Esophagus squamous epithelium (tissue), 5 donors: Measurements from ENCODE around the gene MVB12B. TPM values are rescaled to one million over a fixed set of nuclear protein-coding genes. Genes with fewer than 3 reads are reported as not detected.

Experiments used
- DNase-seq: peaks from one replicate; lab custom pipeline; 2025; lab: John Stamatoyannopoulos, UW
- H3K27ac ChIP-seq, 4 donors: fragments of 200-600 bp; sonication (generic); one replicate each; pipeline ENCODE4 v1.5.1; 2016 to 2019; ENCODE audit warnings: mild to moderate bottlenecking in 1 of 4
- H3K27me3 ChIP-seq, 4 donors: fragments of 200-600 bp; sonication (generic); 1 replicate in 3 of 4; 2 replicates in 1 of 4; pipeline versions ENCODE4 v1.5.1 to v1.6.0; 2017 to 2021; ENCODE audit warnings: antibody characterized with exemption in 1 of 4
- H3K36me3 ChIP-seq, 3 donors: fragments of 200-600 bp; sonication (generic); one replicate each; pipeline ENCODE4 v1.5.1; 2016 to 2019
- H3K4me1 ChIP-seq, 3 donors: fragments of 200-600 bp; sonication (generic); one replicate each; pipeline ENCODE4 v1.5.1; 2017 to 2019
- H3K4me3 ChIP-seq, 4 donors: fragments of 200-600 bp; sonication (generic); 1 replicate in 3 of 4; 2 replicates in 1 of 4; pipeline ENCODE4 v1.5.1; 2016 to 2019; ENCODE audit warnings: mild to moderate bottlenecking in 2 of 4, moderate library complexity in 1 of 4
- H3K9me3 ChIP-seq, 3 donors: fragments of 200-600 bp; sonication (generic); one replicate each; pipeline ENCODE4 v1.5.1; 2016 to 2019
- CTCF ChIP-seq, 6 experiments: fragments of 450-650 bp in 4 of 6; fragments of 200-600 bp in 2 of 6; sonication (generic) in 2 of 6; IDR thresholded peaks; one replicate each; pipeline ENCODE4 v1.5.1; 2016 to 2019; ENCODE audit warnings: antibody characterized with exemption in 6 of 6, mild to moderate bottlenecking in 4 of 6, moderate library complexity in 4 of 6
- POLR2A ChIP-seq, 4 donors: fragments of 450-650 bp; IDR thresholded peaks; one replicate each; pipeline ENCODE4 v1.6.1; 2017; ENCODE audit warnings: antibody characterized with exemption in 4 of 4, mild to moderate bottlenecking in 4 of 4, moderate library complexity in 3 of 4
- WGBS, 2 donors: methylation state at CpG; one replicate each; pipeline ENCODE4 v1.1.5; 2018; 5-methylcytosine and 5-hydroxymethylcytosine counted together
- intact Hi-C: fragments of 100-400 bp; cut with DNase I; formaldehyde crosslinking; loops from one replicate; pipeline ENCODE4 v1.15.0; 2022
- total RNA-seq, 4 donors: library from RNA; depleted of rRNA; stranded (reverse); fragments of >200 nt; gene quantifications; one replicate each; pipeline ENCODE4 v1.1.0, GENCODE V29; 2016
- donor health status: DM: yes; HTN: yes; CAD: no.

The MVB12B gene
- total RNA-seq, 4 donors from 2014 or later = 3.2 to 13.2 (median 5.3) TPM

- WGBS, 2 donors = 93 to 96% methylated on average over 8 to 9 of the region's 9 CpGs
- no peaks in the 10 kb centered on the region for H3K27me3 ChIP-seq
- intact Hi-C loops = no loop called here
- no peak overlapping the region for H3K4me3 ChIP-seq
- peaks cover 0 to 5% (median 0%) of the 10 kb centered on the region in 3 donors for H3K4me1 ChIP-seq
- peaks cover 0 to 27% (median 0%) of the 10 kb centered on the region in 3 donors for H3K36me3 ChIP-seq
- H3K27ac ChIP-seq = no peak overlapping the region
- DNase-seq = no peak
- H3K9me3 ChIP-seq = no peaks in the 10 kb centered on the region
- TF ChIP-seq POLR2A (IDR thresholded peaks at IDR 0.05) (no peak), CTCF (IDR thresholded peaks at IDR 0.05) (no peak)
These were observed 128.2 kb downstream of the MVB12B start for GRCh38 chr9:126454795-126455194.

GRCh38 chr9:126456441-126457174 is 130.0 kb downstream of the MVB12B start:
- H3K27me3 ChIP-seq = no peaks in the 10 kb centered on the region
- no peak for DNase-seq
- WGBS, 2 donors = 77 to 82% methylated on average over 16 of the region's 16 CpGs
- no peak overlapping the region for H3K27ac ChIP-seq
- TF ChIP-seq POLR2A (IDR thresholded peaks at IDR 0.05) (no peak), CTCF (IDR thresholded peaks at IDR 0.05) (no peak)
- no peaks in the 10 kb centered on the region for H3K9me3 ChIP-seq
- intact Hi-C loops = no loop called here
- H3K4me3 ChIP-seq = no peak overlapping the region
- peaks cover 0 to 5% (median 0%) of the 10 kb centered on the region in 3 donors for H3K4me1 ChIP-seq
- H3K36me3 ChIP-seq = peaks cover 0 to 34% (median 0%) of the 10 kb centered on the region in 3 donors

GRCh38 chr9:126457175-126457547 is 130.5 kb downstream of the MVB12B start:
- TF ChIP-seq CTCF (IDR thresholded peaks at IDR 0.05) = no peak
- TF ChIP-seq POLR2A (IDR thresholded peaks at IDR 0.05) = no peak

GRCh38 chr9:126457890-126458289 is 131.3 kb downstream of the MVB12B start:
- Histone ChIP-seq H3K27me3 (no peaks in the 10 kb centered on the region), H3K4me1 (peaks cover 0 to 5% (median 0%) of the 10 kb centered on the region in 3 donors), H3K27ac (no peak overlapping the region), H3K4me3 (no peak overlapping the region), H3K9me3 (no peaks in the 10 kb centered on the region), H3K36me3 (peaks cover 0 to 31% (median 0%) of the 10 kb centered on the region in 3 donors)
- no peak for TF ChIP-seq POLR2A (IDR thresholded peaks at IDR 0.05)
- TF ChIP-seq CTCF (IDR thresholded peaks at IDR 0.05) = no peak
- 76 to 83% methylated on average over 6 to 8 of the region's 9 CpGs for WGBS, 2 donors
- no peak for DNase-seq
- intact Hi-C loops = no loop called here

More at GRCh38 chr9:126457175-126457547, 130.5 kb downstream of the MVB12B start:
- Histone ChIP-seq H3K9me3 (no peaks in the 10 kb centered on the region), H3K27ac (no peak overlapping the region), H3K36me3 (peaks cover 0 to 34% (median 0%) of the 10 kb centered on the region in 3 donors), H3K4me3 (no peak overlapping the region), H3K27me3 (no peaks in the 10 kb centered on the region), H3K4me1 (peaks cover 0 to 5% (median 0%) of the 10 kb centered on the region in 3 donors)
- WGBS, 2 donors = 91 to 95% methylated on average over 4 to 5 of the region's 5 CpGs
- no peak for DNase-seq
- intact Hi-C loops = no loop called here

- Histone ChIP-seq H3K4me3 (no peak overlapping the region), H3K27ac (no peak overlapping the region), H3K27me3 (no peaks in the 10 kb centered on the region), H3K4me1 (peaks cover 0 to 5% (median 0%) of the 10 kb centered on the region in 3 donors), H3K9me3 (no peaks in the 10 kb centered on the region), H3K36me3 (peaks cover 0 to 31% (median 0%) of the 10 kb centered on the region in 3 donors)
- TF ChIP-seq POLR2A (IDR thresholded peaks at IDR 0.05) = no peak
- no peak for TF ChIP-seq CTCF (IDR thresholded peaks at IDR 0.05)
- DNase-seq = no peak
- intact Hi-C loops = no loop called here
- 93% methylated on average over 2 of the region's 7 CpGs; no CpG with 5 or more reads in 1 of the 2 donors for WGBS, 2 donors
These were observed 132.5 kb downstream of the MVB12B start for GRCh38 chr9:126459126-126459525.
